RCC 7860 (cell line): ENCODE data around the gene SEMA4C.

Experiments
- DNase-seq: peaks from one replicate; pipeline ENCODE4 v3.0.0-alpha.2; 2015; ENCODE audit warnings: low spot score
- FAIRE-seq: peaks from 2 replicates; lab custom pipeline; 2012; peaks lifted over from hg19 to GRCh38; lab: Jason Lieb, UNC

The SEMA4C gene

DNA sequence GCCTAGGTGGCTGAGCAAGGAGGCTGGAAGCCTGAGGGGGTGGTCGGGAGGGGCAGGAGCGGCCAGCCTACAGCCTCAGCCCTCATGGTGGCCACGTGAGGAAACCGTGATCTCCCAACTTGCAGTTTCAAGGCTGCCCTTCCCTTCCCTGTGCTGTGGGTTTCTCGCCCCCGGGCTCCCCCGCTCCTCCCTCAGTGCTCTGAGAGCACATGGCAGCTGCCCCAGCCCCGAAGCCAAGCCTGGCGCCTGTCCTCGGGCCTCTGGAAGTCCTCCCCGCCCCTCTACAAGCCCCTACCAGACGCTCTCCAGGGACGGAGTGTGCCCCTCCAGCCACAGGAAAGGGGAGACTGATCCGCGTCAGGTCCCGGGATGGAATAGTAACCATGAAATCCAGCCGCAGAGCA is 25.5 kb downstream of the SEMA4C start:
- FAIRE-seq (no peak), DNase-seq (no peak)

DNA sequence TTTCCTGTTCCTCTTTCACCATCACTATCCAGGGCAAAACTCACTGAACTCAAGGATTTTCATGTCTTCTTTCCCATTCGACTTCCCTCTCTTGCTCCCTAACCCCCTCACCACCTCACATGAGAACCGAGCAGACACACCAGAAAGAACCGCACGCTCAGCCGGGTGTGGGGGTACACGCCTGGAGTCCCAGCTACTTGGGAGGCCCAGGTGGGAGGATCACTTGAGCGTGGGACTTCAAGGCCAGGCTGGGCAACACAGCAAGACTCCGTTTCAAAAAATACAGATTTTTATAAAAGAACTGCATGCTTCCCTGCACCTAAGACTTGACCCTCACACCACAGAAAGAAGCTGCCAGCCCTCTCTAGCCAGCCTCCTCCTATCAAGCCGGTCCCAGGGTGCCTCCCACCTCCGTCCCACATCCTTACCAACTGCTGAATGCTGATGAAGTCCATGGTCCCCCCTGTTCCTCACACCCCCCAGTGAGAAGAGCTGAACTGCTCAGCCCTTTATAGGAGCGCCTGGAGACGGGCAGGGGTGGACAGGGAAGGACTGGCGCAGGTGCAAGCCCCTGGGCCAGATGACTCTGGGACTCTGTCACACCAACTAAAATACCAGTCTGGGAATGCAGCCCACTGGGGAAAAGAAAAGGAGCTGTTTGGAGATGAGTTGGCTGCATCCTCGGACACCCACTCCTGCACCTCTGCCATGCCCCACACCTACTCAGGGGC is 26.2 kb downstream of the SEMA4C start, which contains the start of gene ANKRD23:
Gene ANKRD23, minus strand, starts transcription at position 484 of the 731 bp plus-strand sequence. Its CDS starts 29 bp downstream, at position 455.
- DNase-seq (no peak), FAIRE-seq (no peak)

- FAIRE-seq (no peak), DNase-seq (no peak)
These were observed 27.3 kb downstream of the SEMA4C start for GRCh38 chr2:96842600-96842999.

DNA sequence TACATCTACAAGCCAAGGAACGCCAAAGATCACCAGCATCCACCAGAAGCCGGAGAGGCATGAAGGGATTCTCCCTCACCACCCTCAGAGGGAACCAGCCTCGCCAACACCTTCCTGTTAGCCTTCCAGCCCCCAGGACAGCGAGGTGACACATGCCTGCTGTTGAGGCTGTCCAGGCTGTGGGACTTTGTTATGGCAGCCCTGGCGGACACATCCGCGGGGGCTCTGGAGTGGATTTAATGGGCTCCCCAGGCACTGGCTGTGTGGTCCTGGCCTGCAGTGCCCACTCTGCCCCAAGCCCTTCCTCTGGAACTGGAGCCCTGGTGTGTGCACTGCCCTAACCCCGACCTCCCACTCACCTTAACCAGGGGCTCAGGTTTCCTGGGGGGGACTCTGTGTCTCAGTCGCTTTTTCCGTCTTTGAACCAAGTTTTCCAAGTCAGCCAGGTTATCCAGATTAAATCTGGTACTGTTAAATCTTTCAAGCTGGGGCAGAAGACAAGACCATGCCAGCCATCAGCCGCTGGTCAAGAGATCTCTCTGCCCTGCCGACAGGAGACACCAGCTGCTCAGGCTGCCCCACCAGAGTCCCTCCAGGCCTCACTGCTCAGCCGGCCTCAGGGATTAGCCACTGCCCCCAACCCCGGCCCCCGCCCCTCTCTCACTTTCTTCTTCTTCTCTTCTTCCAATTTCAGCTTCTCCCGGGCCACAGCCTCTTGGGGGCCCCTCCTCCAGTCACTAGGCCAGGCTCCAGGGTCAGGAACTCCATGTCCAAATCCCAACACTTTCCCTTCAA is 28.0 kb downstream of the SEMA4C start:
- no peak for FAIRE-seq

GRCh38 chr2:96839875-96840850 is 29.7 kb downstream of the SEMA4C start:
- no peak for FAIRE-seq

More for the DNA sequence above, 28.0 kb downstream of the SEMA4C start:
- no peak for DNase-seq

GRCh38 chr2:96839293-96839874 is 30.5 kb downstream of the SEMA4C start:
- DNase-seq = no peak
- no peak for FAIRE-seq

More at GRCh38 chr2:96839875-96840850, 29.7 kb downstream of the SEMA4C start:
- DNase-seq = no peak

- FAIRE-seq (no peak), DNase-seq (no peak)
These were observed 31.3 kb downstream of the SEMA4C start for GRCh38 chr2:96838345-96839292.

- no peak for DNase-seq
These were observed 32.3 kb downstream of the SEMA4C start for GRCh38 chr2:96837575-96837974.

DNA sequence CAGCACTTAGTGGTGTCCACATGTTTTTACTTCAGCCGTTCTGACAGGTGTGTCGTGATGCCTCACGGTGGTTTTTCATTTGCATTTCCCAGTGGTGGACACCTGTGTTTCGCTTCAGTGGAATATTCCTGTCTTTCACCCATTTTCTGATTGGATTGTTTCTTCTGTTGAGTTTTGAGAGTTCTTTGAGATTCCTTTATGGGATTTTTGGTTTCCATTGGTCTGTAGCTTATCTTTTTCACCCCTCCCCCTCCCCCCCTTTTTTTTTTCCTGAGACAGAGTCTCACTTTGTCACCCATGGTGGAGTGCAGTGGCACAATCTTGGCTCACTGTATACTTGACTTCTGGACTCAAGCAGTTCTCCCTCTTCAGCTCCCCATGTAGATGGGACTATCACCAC is 34.0 kb downstream of the SEMA4C start:
- DNase-seq (no peak), FAIRE-seq (no peak)

More at GRCh38 chr2:96837575-96837974, 32.3 kb downstream of the SEMA4C start:
- no peak for FAIRE-seq

- FAIRE-seq = no peak
- no peak for DNase-seq
These were observed 36.9 kb downstream of the SEMA4C start for GRCh38 chr2:96832754-96833507.

DNA sequence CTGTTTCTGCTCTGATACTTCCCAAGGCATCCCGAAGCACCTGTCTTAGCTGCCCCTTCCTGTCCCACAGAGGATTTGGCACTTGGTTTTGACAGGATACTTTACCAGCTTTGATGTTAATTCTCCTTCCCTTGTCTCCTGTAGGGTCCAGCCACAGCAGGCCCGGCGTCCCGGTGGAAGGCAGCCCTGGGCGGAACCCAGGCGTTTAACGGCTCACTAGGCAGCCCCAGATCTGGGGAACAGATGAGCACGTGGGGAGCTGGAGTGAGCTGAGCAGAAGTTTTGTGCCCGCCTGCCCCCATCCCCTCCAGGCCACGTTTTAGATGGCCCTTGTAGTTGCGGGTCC is 37.5 kb downstream of the SEMA4C start:
- FAIRE-seq = no peak
- no peak for DNase-seq

- FAIRE-seq = no peak
- DNase-seq = no peak
These were observed 38.2 kb downstream of the SEMA4C start for GRCh38 chr2:96831679-96832078.

- no peak for FAIRE-seq
- no peak for DNase-seq
These were observed 39.8 kb downstream of the SEMA4C start for GRCh38 chr2:96830044-96830562.

GRCh38 chr2:96828874-96829273 is 41.0 kb downstream of the SEMA4C start:
- FAIRE-seq = no peak

DNA sequence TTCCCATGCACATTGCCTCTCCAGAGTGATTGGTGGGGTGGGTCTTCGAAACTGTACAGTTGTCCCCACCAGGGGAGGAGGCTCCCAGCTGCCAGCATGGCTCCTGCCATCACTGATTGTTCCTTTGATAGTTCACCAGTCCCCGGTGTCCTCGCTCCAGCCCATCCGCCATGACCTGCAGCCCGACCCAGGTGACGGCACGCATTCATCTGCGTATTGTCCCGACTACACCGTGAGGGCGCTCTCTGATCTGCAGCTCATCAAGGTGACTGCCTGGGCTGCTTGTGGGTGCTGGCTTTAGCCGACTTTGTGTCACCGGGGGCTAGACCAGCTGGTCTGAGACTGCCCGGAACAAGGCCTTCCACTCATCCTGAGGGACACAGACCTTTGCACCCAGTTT is 41.4 kb downstream of the SEMA4C start:
- FAIRE-seq = no peak
- DNase-seq = no peak

More at GRCh38 chr2:96828874-96829273, 41.0 kb downstream of the SEMA4C start:
- no peak for DNase-seq

DNA sequence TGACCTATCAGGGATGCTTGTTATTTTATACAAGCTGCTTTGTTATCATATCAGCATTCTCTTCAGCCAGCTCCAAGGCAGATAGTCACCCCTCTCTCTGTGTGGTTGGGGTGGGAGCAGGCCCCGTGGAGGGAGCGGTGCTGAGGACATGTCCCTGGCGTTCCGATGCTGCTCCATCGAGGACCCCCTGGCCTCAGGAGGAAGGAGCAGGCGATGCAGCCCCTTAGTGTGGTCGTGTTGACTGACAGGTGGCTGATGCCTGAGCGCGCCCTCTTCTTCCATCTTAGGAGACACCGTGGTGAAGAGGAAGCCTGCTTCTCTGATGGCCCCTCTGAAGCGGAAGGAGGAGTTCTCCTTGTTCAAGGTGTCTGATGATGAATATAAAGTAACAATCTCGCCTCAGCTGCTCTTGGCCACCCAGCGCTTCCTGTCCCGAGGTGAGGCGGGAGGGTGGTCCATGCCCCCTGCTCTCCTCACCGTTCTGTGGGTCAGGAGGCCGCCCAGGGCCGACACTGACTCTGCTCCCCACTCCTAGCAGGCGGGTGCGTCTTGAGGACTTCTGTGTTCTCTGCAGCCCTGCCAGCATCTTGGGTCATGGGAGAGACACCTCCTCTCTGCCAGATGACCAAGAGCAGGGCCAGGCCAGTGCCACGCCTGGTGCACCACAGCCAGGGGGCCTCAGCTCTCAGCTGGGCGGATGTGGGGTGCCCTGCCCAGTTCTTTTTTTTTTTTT is 43.2 kb downstream of the SEMA4C start:
- DNase-seq (no peak), FAIRE-seq (no peak)

- FAIRE-seq (no peak), DNase-seq (no peak)
These were observed 44.8 kb downstream of the SEMA4C start for GRCh38 chr2:96825057-96825456.
